Raji (cell line): ENCODE measurements around the gene SYT1.

Source experiments
- POLR2A ChIP-seq: IDR thresholded peaks from 2 replicates; pipeline ENCODE4 v1.6.1; 2011; ENCODE audit warnings: low read depth, low read length, control low read depth; ENCODE audit not compliant: insufficient read depth

Gene SYT1

DNA sequence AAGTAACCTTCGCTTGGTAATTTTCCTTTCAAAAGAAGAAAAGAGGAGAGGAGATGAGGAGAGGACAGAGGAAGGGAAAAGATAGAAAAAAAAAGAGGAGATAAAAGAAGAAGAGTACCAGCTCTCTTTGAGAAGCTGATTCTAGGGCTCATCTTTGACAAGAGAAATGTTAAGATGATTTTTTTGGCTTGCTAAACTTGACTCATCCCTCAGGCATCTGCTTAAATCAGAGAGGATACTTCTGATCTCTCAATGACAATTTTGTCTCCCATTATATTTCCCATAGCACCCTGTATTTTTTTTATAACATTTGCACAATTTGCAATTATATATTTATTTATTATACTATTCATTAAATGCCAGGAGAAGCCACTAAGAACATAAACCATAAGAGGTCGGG is 17.1 kb downstream of the SYT1 start:
- no peak for TF ChIP-seq POLR2A

DNA sequence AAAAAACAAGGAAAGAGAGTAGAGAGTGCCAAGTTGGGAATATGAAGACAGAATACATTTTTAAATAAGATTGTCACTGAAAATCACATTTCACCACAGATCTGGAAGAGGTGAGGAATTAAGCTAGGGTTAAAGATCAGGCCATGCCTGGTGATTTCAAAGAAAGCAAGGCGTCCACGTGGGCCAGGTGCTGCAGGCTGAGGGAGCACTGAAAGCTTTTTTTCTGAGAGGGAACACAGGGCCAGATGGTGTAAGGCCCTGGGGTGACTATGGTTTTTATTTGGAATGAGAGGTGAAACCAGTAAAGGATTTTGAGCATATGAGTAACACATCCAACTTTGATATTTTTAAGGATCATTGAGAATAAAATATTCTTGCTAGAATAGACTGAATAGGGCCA is 20.9 kb downstream of the SYT1 start:
- TF ChIP-seq POLR2A, result no peak

DNA sequence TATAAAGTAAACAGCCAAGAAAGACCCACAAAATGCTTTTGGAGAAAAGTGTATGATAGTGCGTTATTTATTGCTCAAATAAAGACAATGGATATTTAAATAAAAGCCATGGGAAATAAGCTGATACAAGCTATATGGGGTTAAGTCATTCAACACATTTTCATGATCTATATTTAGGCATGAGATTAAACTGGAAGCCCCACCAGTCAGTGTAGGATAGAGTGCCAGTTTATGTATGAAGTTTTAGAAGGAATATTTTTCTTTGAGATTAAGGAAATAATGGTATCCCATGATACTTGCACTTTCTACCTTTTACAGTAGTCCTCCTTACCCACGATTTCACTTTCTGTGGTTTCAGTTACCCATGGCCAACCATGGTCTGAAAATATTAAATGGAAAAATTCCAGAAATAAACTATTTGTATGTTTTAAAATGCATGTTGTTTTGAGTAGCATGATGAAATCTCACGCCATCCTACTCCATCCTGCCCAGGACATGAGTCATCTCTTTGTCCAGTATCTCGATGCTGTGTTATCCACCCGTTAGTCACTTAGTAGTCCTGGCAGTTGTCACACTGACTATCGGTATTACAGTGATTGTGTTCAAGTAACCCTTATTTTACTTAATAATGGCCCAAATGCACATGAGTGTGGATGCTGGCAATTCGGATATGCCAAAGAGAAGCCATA is 22.3 kb downstream of the SYT1 start:
- TF ChIP-seq POLR2A, result no peak

DNA sequence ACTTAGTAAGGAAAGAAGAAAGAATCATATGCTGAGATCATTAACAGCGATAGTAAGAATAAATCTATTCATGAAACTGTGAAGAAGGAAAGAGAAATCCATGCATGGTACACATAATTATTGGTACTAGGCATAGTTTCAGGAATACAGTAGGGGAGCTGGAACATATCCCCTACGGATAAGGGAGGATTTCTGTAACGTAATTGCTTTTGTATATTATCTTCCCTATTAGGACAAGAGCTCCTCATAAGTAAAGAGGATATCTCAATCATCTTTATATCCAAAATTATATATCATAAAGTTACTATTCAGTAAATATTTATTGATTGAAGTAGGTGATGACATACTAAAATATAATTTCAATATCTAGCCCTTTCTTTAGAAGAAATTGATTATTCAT is 22.9 kb downstream of the SYT1 start:
- no peak for TF ChIP-seq POLR2A

DNA sequence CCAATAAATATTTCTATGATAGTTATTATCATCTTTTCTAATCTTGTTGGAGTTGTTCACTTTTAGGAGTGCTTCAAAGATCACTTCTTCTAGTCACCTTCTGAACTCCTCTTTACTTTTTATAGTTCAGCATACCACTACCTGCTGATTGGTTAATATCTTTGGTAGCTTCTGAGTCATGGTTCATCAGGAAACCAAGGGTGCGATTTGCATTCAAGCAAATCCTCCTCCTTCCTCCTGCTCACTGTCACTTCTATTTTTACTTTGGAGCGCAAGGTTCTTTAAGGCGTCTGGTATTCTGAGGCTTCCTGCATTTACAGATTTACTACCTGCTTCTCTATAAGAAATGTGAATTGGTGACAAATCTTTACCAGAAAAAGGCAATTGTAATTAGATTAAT is 24.0 kb downstream of the SYT1 start:
- TF ChIP-seq POLR2A, result no peak

DNA sequence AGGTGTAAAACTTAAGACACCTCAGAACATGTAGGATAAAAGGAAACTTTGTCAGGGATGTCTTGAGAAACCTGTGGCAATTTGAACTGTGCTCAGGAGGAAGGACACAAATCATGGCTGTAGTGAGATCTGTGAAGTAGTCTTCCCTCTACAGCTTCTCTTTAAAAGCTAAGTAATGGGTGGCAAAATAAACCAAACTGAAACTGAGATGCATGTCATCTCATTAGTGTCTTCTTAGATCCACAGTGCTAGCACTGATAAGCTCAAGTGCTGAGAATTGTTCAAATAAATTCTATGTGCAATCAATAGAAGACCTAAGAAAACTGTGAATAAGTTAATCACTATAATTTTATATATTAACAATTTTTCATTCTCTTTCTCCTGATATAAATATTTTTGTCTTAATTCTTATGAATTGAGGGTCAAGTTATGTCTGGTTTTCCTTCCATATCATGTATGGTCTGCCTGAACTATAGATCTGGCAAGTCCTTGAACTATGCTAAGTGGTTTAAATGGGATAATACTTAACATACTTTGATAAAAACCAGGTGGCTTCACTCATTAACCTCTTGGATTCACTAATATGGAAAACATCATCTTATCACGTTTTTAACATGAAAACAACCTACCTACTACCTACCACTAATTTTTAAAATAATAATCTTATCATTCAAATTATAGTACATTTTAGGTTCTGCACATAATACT is 27.2 kb downstream of the SYT1 start:
- no peak for TF ChIP-seq POLR2A

DNA sequence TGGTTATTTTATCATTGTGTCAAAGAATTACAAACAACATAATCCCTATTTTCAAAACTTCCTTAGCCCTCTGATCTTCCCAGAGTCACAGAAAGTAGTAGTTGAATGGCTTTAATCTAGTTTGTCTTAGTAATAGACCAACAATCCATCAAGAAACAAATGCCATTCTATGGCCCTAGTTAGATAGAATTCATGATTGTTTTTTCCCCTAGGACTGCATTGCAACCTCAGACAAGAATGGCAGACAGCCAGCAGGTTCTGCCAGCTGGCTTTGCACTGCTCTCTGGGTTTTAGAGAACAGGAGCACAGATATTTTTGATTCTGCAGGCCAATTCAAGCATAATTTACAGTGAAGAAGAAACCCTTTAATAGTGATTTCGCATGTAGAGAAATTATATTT is 33.8 kb downstream of the SYT1 start:
- TF ChIP-seq POLR2A, result no peak

DNA sequence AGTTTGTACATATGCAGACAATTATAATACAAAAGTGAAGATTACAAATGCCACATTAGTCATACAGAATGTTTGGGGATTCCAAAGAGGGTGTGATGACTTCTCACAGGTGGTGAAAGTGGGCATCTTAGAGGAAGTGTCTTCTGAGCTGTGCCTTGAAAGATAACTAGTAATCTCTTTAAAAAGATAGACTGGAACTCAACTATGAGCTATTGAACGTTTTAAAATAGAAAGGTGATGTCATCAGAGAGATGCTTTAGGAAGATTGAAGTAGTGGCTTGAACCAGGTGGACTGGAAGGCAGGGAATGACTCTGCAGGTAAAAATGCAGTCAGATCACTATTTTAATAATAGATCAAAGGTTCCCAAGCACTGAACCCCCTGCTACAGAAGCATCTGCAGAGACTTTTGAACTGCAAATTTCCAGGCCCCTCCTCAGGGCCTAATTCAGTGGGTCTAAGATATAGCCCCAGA is 50.3 kb downstream of the SYT1 start:
- no peak for TF ChIP-seq POLR2A

DNA sequence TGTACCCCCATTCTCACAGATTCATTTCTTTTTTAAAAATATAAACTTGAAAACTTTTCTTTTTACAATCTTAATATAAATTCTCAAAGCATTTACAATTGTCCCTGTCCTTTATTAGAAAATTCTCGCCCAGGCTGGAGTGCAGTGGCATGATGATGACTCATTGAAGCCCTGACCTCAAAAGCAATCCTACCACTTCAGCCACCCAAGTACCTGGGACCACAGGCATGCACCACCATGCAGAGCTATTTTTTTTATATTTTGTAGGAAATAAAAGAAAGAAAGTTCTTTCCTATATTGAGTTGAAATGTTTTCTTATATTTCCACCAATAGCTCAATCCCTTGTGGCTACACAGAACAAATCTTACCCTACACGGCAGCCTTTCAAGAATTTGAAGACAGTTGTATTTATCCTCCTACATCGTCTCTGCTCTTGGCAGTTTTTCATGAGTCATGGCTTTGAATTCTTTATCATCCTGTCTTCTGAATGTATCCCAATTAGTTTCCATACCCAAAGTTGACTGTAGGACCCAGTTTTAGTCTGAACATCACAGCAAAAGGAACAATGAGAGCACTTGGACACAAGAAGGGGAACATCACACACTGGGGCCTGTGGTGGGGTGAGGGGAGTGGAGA is 52.4 kb downstream of the SYT1 start:
- TF ChIP-seq POLR2A, result no peak

DNA sequence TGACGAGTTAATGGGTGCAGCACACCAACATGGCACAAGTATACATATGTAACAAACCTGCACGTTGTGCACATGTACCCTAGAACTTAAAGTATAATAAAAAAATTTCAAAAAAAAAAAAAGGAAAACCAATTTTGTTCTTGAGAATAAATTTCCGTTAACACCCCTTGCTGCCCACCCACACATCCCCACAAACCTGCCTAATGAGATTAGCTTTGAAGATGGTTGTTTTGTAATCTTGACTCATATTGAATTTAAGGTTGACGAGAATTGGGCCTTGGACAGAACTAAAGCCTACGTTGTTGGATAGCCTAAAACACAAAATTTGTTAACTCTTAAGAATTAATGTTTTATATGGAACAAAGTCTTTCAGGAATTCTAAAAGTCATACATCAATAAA is 52.9 kb downstream of the SYT1 start:
- no peak for TF ChIP-seq POLR2A

DNA sequence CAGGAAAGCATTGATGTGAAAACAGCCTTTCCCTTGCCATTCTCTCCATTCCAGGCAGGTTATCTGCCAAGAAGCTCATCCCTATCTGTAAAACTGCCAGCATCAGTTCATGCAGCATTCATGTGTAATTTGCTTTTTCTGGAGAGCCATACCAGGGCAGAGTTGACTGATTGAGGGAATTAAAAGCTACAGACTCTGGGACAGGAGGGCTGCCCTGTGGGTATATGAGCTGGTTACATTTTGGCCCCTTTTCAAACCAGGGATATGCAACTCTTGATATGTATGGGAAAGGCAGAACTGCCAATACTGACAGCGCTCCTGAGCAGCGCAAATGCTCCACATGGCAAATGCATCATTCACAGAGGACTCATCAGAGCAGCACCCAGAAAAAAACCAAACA is 53.7 kb downstream of the SYT1 start:
- no peak for TF ChIP-seq POLR2A

DNA sequence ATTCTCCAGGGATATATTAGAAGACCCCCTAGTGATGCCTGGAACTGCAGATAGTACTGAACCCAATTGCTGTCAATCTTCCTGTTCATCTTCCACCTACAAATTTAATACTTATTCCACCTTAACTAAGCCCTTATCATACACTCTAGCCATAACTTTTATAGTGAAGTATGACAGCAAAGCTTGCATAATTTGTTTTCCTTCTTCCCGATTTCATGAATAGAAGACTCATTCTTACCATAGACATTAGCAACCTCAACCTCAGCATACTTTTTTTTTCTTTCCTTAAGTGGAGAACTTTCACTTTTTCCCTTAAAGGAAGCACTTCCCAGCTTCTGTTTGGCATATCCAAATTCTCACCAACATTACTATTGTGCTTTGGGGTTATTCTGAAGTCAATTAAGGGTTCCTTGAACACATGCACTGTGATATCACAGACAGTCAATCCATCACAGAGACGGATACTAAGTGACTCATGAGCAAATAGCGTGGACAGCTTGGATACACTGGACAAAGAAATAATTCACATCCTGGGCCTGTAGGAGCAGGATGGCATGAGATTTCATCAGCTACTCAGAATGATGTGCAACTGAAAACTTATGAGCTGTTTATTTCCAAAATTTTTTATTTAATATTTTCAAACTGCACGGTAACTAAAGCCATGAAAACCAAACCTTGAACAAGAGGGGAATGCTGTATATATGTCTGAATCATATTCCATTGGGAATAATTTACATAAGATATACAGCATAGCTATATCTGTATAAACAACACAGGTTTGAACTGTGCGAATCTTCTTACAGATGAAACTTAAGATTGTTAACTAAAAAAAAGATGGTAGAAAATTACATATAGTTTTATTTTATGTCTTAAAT is 63.9 kb downstream of the SYT1 start:
- TF ChIP-seq POLR2A, result no peak

DNA sequence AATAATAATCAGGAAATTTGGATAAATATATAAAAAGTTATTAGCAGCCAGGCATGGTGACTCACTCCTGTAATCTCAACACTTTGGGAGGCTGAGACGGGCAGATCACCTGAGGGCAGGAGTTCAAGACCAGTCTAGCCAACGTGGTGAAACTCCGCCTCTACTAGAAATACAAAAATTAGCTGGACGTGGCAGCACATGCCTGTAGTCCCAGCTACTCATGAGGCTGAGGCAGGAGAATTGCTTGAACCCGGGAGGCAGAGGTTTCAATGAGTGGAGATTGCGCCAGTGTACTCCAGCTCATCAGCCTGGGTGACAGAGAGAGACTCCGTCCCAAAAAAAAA is 64.5 kb downstream of the SYT1 start:
- no peak for TF ChIP-seq POLR2A

DNA sequence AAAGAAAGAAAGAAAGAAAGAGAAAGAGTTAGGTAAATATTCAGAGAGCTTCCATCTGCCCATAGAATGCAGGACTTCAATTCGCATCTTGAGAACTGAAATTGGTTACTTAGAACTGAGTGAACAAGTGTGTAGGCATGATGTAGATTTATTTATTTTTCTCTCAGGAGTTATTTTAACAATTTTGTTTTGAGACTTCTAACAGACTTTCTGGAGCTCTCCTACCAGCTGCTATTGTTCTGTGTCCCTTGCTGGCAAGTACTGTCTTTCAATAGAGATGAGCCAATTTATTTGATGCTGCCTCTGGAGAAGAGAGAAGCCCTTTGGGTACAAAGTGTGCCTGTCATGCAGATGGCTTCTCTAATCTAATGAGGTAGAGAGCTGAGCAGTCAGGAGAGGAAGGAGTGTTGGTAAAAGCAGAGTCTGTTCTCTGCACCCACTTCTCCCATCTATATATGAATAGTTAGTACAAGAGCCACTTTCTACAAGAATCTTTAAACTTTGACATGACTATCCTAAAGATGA is 67.0 kb downstream of the SYT1 start:
- no peak for TF ChIP-seq POLR2A

DNA sequence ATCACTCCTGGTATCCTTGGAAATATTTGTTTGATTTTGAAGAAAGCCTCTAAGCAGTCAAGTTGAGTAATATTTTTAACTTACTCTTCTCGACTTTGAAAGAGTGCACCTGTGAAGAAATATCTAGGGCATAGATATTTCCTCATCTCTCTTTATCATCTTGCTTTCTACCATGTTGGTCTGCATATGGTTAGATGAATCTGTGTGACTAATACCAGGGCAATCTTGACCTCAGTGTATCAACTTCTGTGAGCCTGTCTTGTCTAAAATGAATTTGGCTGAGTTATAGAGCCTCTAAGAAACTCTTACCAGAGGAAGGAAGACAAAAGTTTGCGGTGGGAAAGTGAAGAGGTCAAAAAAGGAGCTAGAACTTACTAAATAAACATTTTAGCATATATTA is 68.4 kb downstream of the SYT1 start:
- TF ChIP-seq POLR2A, result no peak
